T-cell (primary cell): ENCODE results near the gene PTH2. TPM values are rescaled to one million over a fixed set of nuclear protein-coding genes. Genes with fewer than 3 reads are reported as not detected.
A peak's percentile ranks its signal among the peaks of the same experiment; 100 is the strongest.

ENCODE experiments used
- ATAC-seq, 4 experiments: fragments of 200-7000 bp in 3 of 4; fragments of 150-1000 bp in 1 of 4; cut with Tn5 transposase; replicated peaks in 1 of 4; 1 replicate in 3 of 4; 2 replicates in 1 of 4; pipeline ENCODE4 v1.10.0; 2021; ENCODE audit warnings: moderate library complexity in 3 of 4, mild to moderate bottlenecking in 2 of 4, moderate number of reproducible peaks in 1 of 4
- CTCF ChIA-PET, 2 donors: fragments of 300-600 bp; sonication (Branson Sonifier 250); formaldehyde crosslinking; loops; one replicate each; lab custom pipeline; 2022; ENCODE audit warnings: antibody characterized with exemption in 2 of 2; lab: Charles Lee
- POLR2A ChIA-PET, 2 donors: fragments of 300-600 bp; sonication (Branson Sonifier 250); formaldehyde crosslinking; loops; one replicate each; lab custom pipeline; 2022; ENCODE audit warnings: antibody characterized with exemption in 2 of 2; lab: Charles Lee
- DNase-seq, 35 experiments: peaks; one replicate each; pipeline versions ENCODE4 v3.0.0 to v3.0.0-alpha.2; 2013 to 2023
- H3K27ac ChIP-seq: one replicate; pipeline ENCODE4 v1.5.1; 2013; ENCODE audit warnings: low read length
- H3K27me3 ChIP-seq, 2 experiments: replicated peaks in 1 of 2; 1 replicate in 1 of 2; 2 replicates in 1 of 2; pipeline versions ENCODE4 v1.6.1 to v1.7.0; 2013; ENCODE audit warnings: low read length in 1 of 2, mixed read lengths in 1 of 2; ENCODE audit not compliant: control insufficient read depth in 2 of 2, insufficient read depth in 2 of 2; ENCODE audit errors: extremely low read depth in 1 of 2
- H3K36me3 ChIP-seq, 2 donors: 1 replicate in 1 of 2; 2 replicates in 1 of 2; pipeline versions ENCODE4 v1.6.1 to v1.7.0; 2013; ENCODE audit warnings: low read length in 1 of 2; ENCODE audit not compliant: control insufficient read depth in 2 of 2, insufficient read depth in 1 of 2; ENCODE audit errors: extremely low read depth in 1 of 2
- H3K4me1 ChIP-seq, 2 experiments: 1 replicate in 1 of 2; 2 replicates in 1 of 2; pipeline versions ENCODE4 v1.6.1 to v1.7.0; 2013; ENCODE audit warnings: low read length in 2 of 2, mixed read lengths in 1 of 2; ENCODE audit not compliant: insufficient read depth in 2 of 2, control insufficient read depth in 1 of 2; ENCODE audit errors: extremely low read depth in 1 of 2
- H3K4me3 ChIP-seq, 2 donors: 1 replicate in 1 of 2; 2 replicates in 1 of 2; pipeline versions ENCODE4 v1.5.1 to v1.7.0; 2013; ENCODE audit warnings: mild to moderate bottlenecking in 2 of 2, low read length in 1 of 2, moderate library complexity in 1 of 2; ENCODE audit not compliant: control insufficient read depth in 1 of 2; ENCODE audit errors: extremely low read depth in 1 of 2
- H3K9me3 ChIP-seq: 2 replicates; pipeline ENCODE4 v1.7.0; 2013
- H3K27ac Mint-ChIP-seq, 2 donors: one replicate each; pipeline ENCODE4 v1.8.0; 2020 to 2021; ENCODE audit warnings: mild to moderate bottlenecking in 2 of 2, mixed read lengths in 2 of 2
- H3K27me3 Mint-ChIP-seq, 2 donors: one replicate each; pipeline ENCODE4 v1.8.0; 2021 to 2022; ENCODE audit warnings: mixed read lengths in 2 of 2
- H3K36me3 Mint-ChIP-seq: one replicate; pipeline ENCODE4 v1.8.0; 2021; ENCODE audit warnings: mixed read lengths
- H3K4me1 Mint-ChIP-seq, 3 donors: one replicate each; pipeline ENCODE4 v1.8.0; 2020 to 2022; ENCODE audit warnings: mixed read lengths in 3 of 3, mild to moderate bottlenecking in 1 of 3
- H3K4me3 Mint-ChIP-seq, 3 donors: one replicate each; pipeline ENCODE4 v1.8.0; 2020 to 2022; ENCODE audit warnings: mild to moderate bottlenecking in 3 of 3, mixed read lengths in 3 of 3, moderate library complexity in 3 of 3
- H3K9me3 Mint-ChIP-seq, 3 donors: one replicate each; pipeline ENCODE4 v1.8.0; 2020 to 2022; ENCODE audit warnings: mixed read lengths in 3 of 3
- WGBS: methylation state at CpG from one replicate; pipeline ENCODE4 v1.1.5; 2013; ENCODE audit warnings: missing lambda C conversion rate; ENCODE audit not compliant: insufficient coverage; 5-methylcytosine and 5-hydroxymethylcytosine counted together
- total RNA-seq, 35 experiments: library from RNA in 6 of 35; stranded (reverse) in 6 of 35; fragments of 120-200 nt in 1 of 35; gene quantifications; one replicate each; pipeline versions ENCODE4 v1.2.1 to v1.2.4 and lab custom pipeline; 2013 to 2026

Gene PTH2
- total RNA-seq, 5 donors from 2014 or later (not counting 1 experiment from before 2014, with no cell fraction given), result not detected

GRCh38 chr19:49421039-49421877, 2.0 kb downstream of the PTH2 start:
- CTCF ChIA-PET, result interaction anchor here in 1 of 2 donors (0.6 kb wide), 1 partner anchor 420 kb away, joined by 3 read pairs; no protein-coding TSS in a partner anchor
- Histone ChIP-seq H3K27ac (no peak overlapping the region), H3K9me3 (no peaks in the 10 kb centered on the region), H3K27me3 (peaks cover 12 to 94% of the 10 kb centered on the region in 2 experiments), H3K36me3 (no peaks in the 10 kb centered on the region), H3K4me3 (peak overlapping the region in 1 of 2 donors; percentile 39), H3K4me1 (peaks cover 13 to 42% of the 10 kb centered on the region in 2 experiments)
- Mint-ChIP-seq H3K27ac (no peak overlapping the region), H3K4me1 (peaks cover 43 to 57% (median 53%) of the 10 kb centered on the region in 3 donors), H3K9me3 (no peaks in the 10 kb centered on the region), H3K36me3 (no peaks in the 10 kb centered on the region), H3K4me3 (peak overlapping the region; percentile 31 to 82 (median 35)), H3K27me3 (peaks cover 75 to 83% of the 10 kb centered on the region in 2 donors)
- DNase-seq, result peak in 5 of 35 experiments; percentile 20 to 54 (median 32)
- WGBS, result 10% methylated on average over 37 of the region's 48 CpGs
- peak in 2 of 4 experiments; percentile 39 to 64 for ATAC-seq
- POLR2A ChIA-PET, result no interaction called here

GRCh38 chr19:49420227-49420626, 3.0 kb downstream of the PTH2 start:
- no peak for DNase-seq
- Mint-ChIP-seq H3K27me3 (peaks cover 65 to 75% of the 10 kb centered on the region in 2 donors), H3K4me1 (peaks cover 35 to 47% (median 46%) of the 10 kb centered on the region in 3 donors), H3K9me3 (no peaks in the 10 kb centered on the region), H3K36me3 (no peaks in the 10 kb centered on the region), H3K27ac (no peak overlapping the region), H3K4me3 (peak overlapping the region in 1 of 3 donors; percentile 22)
- Histone ChIP-seq H3K27me3 (peaks cover 6 to 85% of the 10 kb centered on the region in 2 experiments), H3K4me3 (no peak overlapping the region), H3K4me1 (peaks cover 13 to 37% of the 10 kb centered on the region in 2 experiments), H3K27ac (no peak overlapping the region), H3K9me3 (no peaks in the 10 kb centered on the region), H3K36me3 (no peaks in the 10 kb centered on the region)
- CTCF ChIA-PET, result interaction anchor here in 1 of 2 donors (0.5 to 1.0 kb wide), 3 partner anchors 14 to 419 kb away, joined by 3 to 5 read pairs (median 3); no protein-coding TSS in a partner anchor
- ATAC-seq, result no peak
- POLR2A ChIA-PET, result no interaction called here
- WGBS, result 100% methylated on average over 2 of the region's 2 CpGs

GRCh38 chr19:49419173-49419572, 4.1 kb downstream of the PTH2 start:
- no peak overlapping the region for H3K27ac Mint-ChIP-seq
- CTCF ChIA-PET, result no interaction called here
- 69% methylated on average over 2 of the region's 2 CpGs for WGBS

GRCh38 chr19:49418511-49418910, 4.7 kb downstream of the PTH2 start:
- no peak overlapping the region for H3K27ac ChIP-seq
- WGBS, result 43% methylated on average over 1 of the region's 5 CpGs
- no peak overlapping the region for H3K4me3 Mint-ChIP-seq
- no peak overlapping the region for H3K4me3 ChIP-seq
- DNase-seq (no peak), ATAC-seq (no peak)
- POLR2A ChIA-PET, result no interaction called here
- peaks cover 24 to 32% (median 31%) of the 10 kb centered on the region in 3 donors for H3K4me1 Mint-ChIP-seq
- peaks cover 6 to 76% of the 10 kb centered on the region in 2 experiments for H3K27me3 ChIP-seq
- H3K27me3 Mint-ChIP-seq, result peaks cover 51 to 60% of the 10 kb centered on the region in 2 donors
- no peaks in the 10 kb centered on the region for H3K9me3 Mint-ChIP-seq
- no peaks in the 10 kb centered on the region for H3K9me3 ChIP-seq
- CTCF ChIA-PET, result no interaction called here
- peaks cover 8 to 27% of the 10 kb centered on the region in 2 experiments for H3K4me1 ChIP-seq
- H3K36me3 Mint-ChIP-seq, result no peaks in the 10 kb centered on the region
- no peaks in the 10 kb centered on the region for H3K36me3 ChIP-seq
- H3K27ac Mint-ChIP-seq, result peak overlapping the region in 1 of 2 donors; percentile 63

More at GRCh38 chr19:49419173-49419572, 4.1 kb downstream of the PTH2 start:
- no peaks in the 10 kb centered on the region for H3K9me3 Mint-ChIP-seq
- peaks cover 57 to 66% of the 10 kb centered on the region in 2 donors for H3K27me3 Mint-ChIP-seq
- POLR2A ChIA-PET, result no interaction called here
- DNase-seq (no peak), ATAC-seq (no peak)
- H3K4me3 Mint-ChIP-seq, result no peak overlapping the region
- Histone ChIP-seq H3K27ac (no peak overlapping the region), H3K27me3 (peaks cover 6 to 78% of the 10 kb centered on the region in 2 experiments), H3K4me1 (peaks cover 13 to 34% of the 10 kb centered on the region in 2 experiments), H3K4me3 (no peak overlapping the region), H3K36me3 (no peaks in the 10 kb centered on the region), H3K9me3 (no peaks in the 10 kb centered on the region)
- peaks cover 30 to 38% (median 38%) of the 10 kb centered on the region in 3 donors for H3K4me1 Mint-ChIP-seq
- H3K36me3 Mint-ChIP-seq, result no peaks in the 10 kb centered on the region

- no peak for ATAC-seq
- no peak overlapping the region for H3K27ac ChIP-seq
- peaks cover 3 to 61% of the 10 kb centered on the region in 2 experiments for H3K27me3 ChIP-seq
- Mint-ChIP-seq H3K27me3 (peaks cover 42 to 50% of the 10 kb centered on the region in 2 donors), H3K27ac (no peak overlapping the region), H3K9me3 (no peaks in the 10 kb centered on the region), H3K36me3 (no peaks in the 10 kb centered on the region), H3K4me3 (no peak overlapping the region), H3K4me1 (peaks cover 19 to 26% (median 25%) of the 10 kb centered on the region in 3 donors)
- 43% methylated on average over 2 of the region's 7 CpGs for WGBS
- ChIA-PET POLR2A (no interaction called here), CTCF (no interaction called here)
- H3K4me1 ChIP-seq, result peaks cover 4 to 18% of the 10 kb centered on the region in 2 experiments
- H3K36me3 ChIP-seq, result no peaks in the 10 kb centered on the region
- no peak for DNase-seq
- H3K4me3 ChIP-seq, result no peak overlapping the region
- H3K9me3 ChIP-seq, result no peaks in the 10 kb centered on the region
Measured at GRCh38 chr19:49417088-49417487, 6.2 kb downstream of the PTH2 start.

GRCh38 chr19:49415810-49416200, 7.4 kb downstream of the PTH2 start:
- Histone ChIP-seq H3K4me3 (no peak overlapping the region), H3K27me3 (peaks cover 0 to 49% of the 10 kb centered on the region in 2 experiments), H3K36me3 (no peaks in the 10 kb centered on the region), H3K9me3 (no peaks in the 10 kb centered on the region), H3K27ac (no peak overlapping the region), H3K4me1 (peaks cover 13 to 18% of the 10 kb centered on the region in 2 experiments)
- no peak overlapping the region for H3K27ac Mint-ChIP-seq
- no peaks in the 10 kb centered on the region for H3K9me3 Mint-ChIP-seq
- ChIA-PET CTCF (no interaction called here), POLR2A (no interaction called here)
- no peak overlapping the region for H3K4me3 Mint-ChIP-seq
- DNase-seq (no peak), ATAC-seq (no peak)
- H3K27me3 Mint-ChIP-seq, result peaks cover 29 to 38% of the 10 kb centered on the region in 2 donors
- peaks cover 20 to 26% (median 25%) of the 10 kb centered on the region in 3 donors for H3K4me1 Mint-ChIP-seq
- WGBS, result 83% methylated on average over 1 of the region's 2 CpGs
- no peaks in the 10 kb centered on the region for H3K36me3 Mint-ChIP-seq
